GM12878 (cell line): ENCODE data around the gene SCGN. TPM values are rescaled to one million over a fixed set of nuclear protein-coding genes. Genes with fewer than 3 reads are reported as not detected.

Source experiments
- ATAC-seq: fragments of 200-7000 bp; cut with Tn5 transposase; 3 replicates; pipeline ENCODE4 v1.9.1; 2020; ENCODE audit warnings: mild to moderate bottlenecking, moderate library complexity
- BruUV-seq: library from RNA; stranded (reverse); fragments of 400-500 nt; replicated peaks from 2 replicates; lab custom pipeline; 2021; lab: Mats Ljungman, UMichigan
- CTCF ChIA-PET: fragments of 300-600 bp; sonication (Branson Sonifier 250); formaldehyde crosslinking; extraction: SDS; loops from one replicate; lab custom pipeline; 2021; ENCODE audit warnings: inconsistent platforms; lab: Yijun Ruan, JAX
- POLR2A ChIA-PET: fragments of 350-600 bp; formaldehyde crosslinking; extraction: SDS; loops from one replicate; lab custom pipeline; 2021; ENCODE audit warnings: inconsistent platforms; lab: Charles Lee
- RAD21 ChIA-PET: fragments of 300-600 bp; sonication (Branson Sonifier 250); formaldehyde crosslinking; loops from one replicate; lab custom pipeline; 2023; ENCODE audit warnings: antibody characterized with exemption; ENCODE audit not compliant: unreplicated experiment; lab: Charles Lee
- SMC1A ChIA-PET: fragments of 300-600 bp; sonication (Branson Sonifier 250); formaldehyde crosslinking; loops from one replicate; lab custom pipeline; 2023; ENCODE audit not compliant: unreplicated experiment, uncharacterized antibody; lab: Charles Lee
- DNase-seq: peaks from one replicate; pipeline ENCODE4 v3.0.0-alpha.2; 2011; ENCODE audit warnings: low read depth, low spot score
- FAIRE-seq: peaks from 3 replicates; lab custom pipeline; 2011; peaks lifted over from hg19 to GRCh38; lab: Jason Lieb, UNC
- H2AFZ ChIP-seq: 2 replicates; pipeline ENCODE4 v1.6.0; 2011; ENCODE audit warnings: low read depth, low read length, control low read depth; ENCODE audit not compliant: control insufficient read depth
- H3K27ac ChIP-seq: 2 replicates; pipeline ENCODE4 v1.5.1; 2011; ENCODE audit warnings: control low read depth; ENCODE audit not compliant: control insufficient read depth, insufficient read depth
- H3K27me3 ChIP-seq, 2 experiments: replicated peaks in 1 of 2; 2 replicates each; pipeline versions ENCODE4 v1.6.0 to v1.6.1; 2011; ENCODE audit warnings: low read length in 1 of 2; ENCODE audit not compliant: control insufficient read depth in 2 of 2, insufficient read depth in 2 of 2
- H3K36me3 ChIP-seq, 2 experiments: 2 replicates each; pipeline ENCODE4 v1.5.1; 2011; ENCODE audit warnings: low read length in 1 of 2; ENCODE audit not compliant: control insufficient read depth in 2 of 2, insufficient read depth in 2 of 2
- H3K4me1 ChIP-seq: 2 replicates; pipeline ENCODE4 v1.6.1; 2011; ENCODE audit warnings: mild to moderate bottlenecking, low read length, moderate library complexity, mixed read lengths; ENCODE audit not compliant: control insufficient read depth, insufficient read depth
- H3K4me2 ChIP-seq: 2 replicates; pipeline ENCODE4 v1.6.0; 2011; ENCODE audit warnings: control low read depth; ENCODE audit not compliant: control insufficient read depth, insufficient read depth
- H3K4me3 ChIP-seq: fragments of 200-600 bp; sonication (generic); 2 replicates; pipeline ENCODE4 v1.5.1; 2016
- H3K79me2 ChIP-seq: 2 replicates; pipeline ENCODE4 v1.6.0; 2011; ENCODE audit warnings: low read length; ENCODE audit not compliant: control insufficient read depth, insufficient read depth
- H3K9ac ChIP-seq: 2 replicates; pipeline ENCODE4 v1.8.0; 2011; ENCODE audit warnings: low read length, control low read depth, mixed read lengths; ENCODE audit not compliant: control insufficient read depth, insufficient read depth
- H3K9me3 ChIP-seq: replicated peaks from 3 replicates; pipeline ENCODE4 v1.5.1; 2011; ENCODE audit warnings: mild to moderate bottlenecking, low read length; ENCODE audit not compliant: control insufficient read depth, insufficient read depth
- H4K20me1 ChIP-seq: 2 replicates; pipeline ENCODE4 v1.6.0; 2011; ENCODE audit not compliant: control insufficient read depth, insufficient read depth
- BCLAF1 ChIP-seq: fragments of 450-650 bp; IDR thresholded peaks from 2 replicates; pipeline ENCODE4 v1.6.1; 2017; ENCODE audit warnings: antibody characterized with exemption, mild to moderate bottlenecking, moderate library complexity
- CHD4 ChIP-seq: fragments of 200-600 bp; sonication (generic); IDR thresholded peaks from 2 replicates; pipeline ENCODE4 v1.6.1; 2016; ENCODE audit warnings: mild to moderate bottlenecking
- ETV6 ChIP-seq, 2 experiments: fragments of 450-650 bp in 1 of 2; IDR thresholded peaks in 1 of 2; conservative IDR thresholded peaks in 1 of 2; 2 replicates each; pipeline ENCODE4 v1.6.1; 2014; ENCODE audit warnings: antibody characterized with exemption in 1 of 2, borderline replicate concordance in 1 of 2, low read depth in 1 of 2, mild to moderate bottlenecking in 1 of 2, moderate library complexity in 1 of 2
- FOXK2 ChIP-seq: fragments of 450-650 bp; IDR thresholded peaks from 2 replicates; pipeline ENCODE4 v1.6.1; 2017; ENCODE audit warnings: mild to moderate bottlenecking, moderate library complexity
- HDAC2 ChIP-seq: fragments of 200-600 bp; sonication (generic); IDR thresholded peaks from 2 replicates; pipeline ENCODE4 v1.6.1; 2017
- IRF4 ChIP-seq: IDR thresholded peaks from 2 replicates; pipeline ENCODE4 v1.6.1; 2011; ENCODE audit warnings: low read depth, low read length
- JUND ChIP-seq: IDR thresholded peaks from 2 replicates; pipeline ENCODE4 v1.6.1; 2012; ENCODE audit warnings: low read depth, mild to moderate bottlenecking, low read length, improper control_type of control experiment, moderate library complexity
- LARP7 ChIP-seq: fragments of 450-650 bp; IDR thresholded peaks from 2 replicates; pipeline ENCODE4 v1.6.1; 2017; ENCODE audit warnings: mild to moderate bottlenecking
- MEF2B ChIP-seq: fragments of 450-650 bp; IDR thresholded peaks from 2 replicates; pipeline ENCODE4 v1.6.1; 2018; ENCODE audit warnings: mild to moderate bottlenecking, moderate library complexity; ENCODE audit not compliant: partially characterized antibody, poor library complexity, severe bottlenecking
- POLR2AphosphoS2 ChIP-seq: IDR thresholded peaks from 2 replicates; pipeline ENCODE4 v1.6.1; 2011; ENCODE audit warnings: low read depth, mild to moderate bottlenecking, low read length, improper control_type of control experiment, moderate library complexity
- POU2F2 ChIP-seq: IDR thresholded peaks from 3 replicates; pipeline ENCODE4 v1.6.1; 2011; ENCODE audit warnings: low read depth, mild to moderate bottlenecking, low read length, borderline replicate concordance
- RB1 ChIP-seq: fragments of 450-650 bp; formaldehyde crosslinking; IDR thresholded peaks from 2 replicates; pipeline ENCODE4 v1.6.1; 2017; ENCODE audit warnings: mild to moderate bottlenecking, borderline replicate concordance
- ZBED1 ChIP-seq: IDR thresholded peaks from 2 replicates; pipeline ENCODE4 v1.6.1; 2016; ENCODE audit warnings: borderline replicate concordance
- ZBTB4 ChIP-seq: fragments of 450-650 bp; formaldehyde crosslinking; IDR thresholded peaks from 2 replicates; pipeline ENCODE4 v1.4.0; 2022; ENCODE audit warnings: mild to moderate bottlenecking, moderate library complexity
- ZBTB40 ChIP-seq: fragments of 450-650 bp; IDR thresholded peaks from 2 replicates; pipeline ENCODE4 v1.6.1; 2016; ENCODE audit warnings: mild to moderate bottlenecking, moderate library complexity, borderline replicate concordance
- ZNF622 ChIP-seq: fragments of 450-650 bp; IDR thresholded peaks from 2 replicates; pipeline ENCODE4 v1.6.1; 2017; ENCODE audit warnings: mild to moderate bottlenecking, inconsistent platforms
- ZSCAN29 ChIP-seq: fragments of 450-650 bp; IDR thresholded peaks from 2 replicates; pipeline ENCODE4 v1.6.1; 2017; ENCODE audit warnings: mild to moderate bottlenecking, moderate library complexity
- in situ Hi-C: fragments of 300-500 bp; cut with MboI; formaldehyde crosslinking; loops from 9 replicates; pipeline ENCODE4 v1.14.3; 2018; ENCODE audit warnings: mixed read lengths
- intact Hi-C: fragments of 100-400 bp; cut with micrococcal nuclease; formaldehyde crosslinking; loops from one replicate; pipeline ENCODE4 v1.14.2; 2022; ENCODE audit not compliant: unreplicated experiment
- polyA plus RNA-seq, 11 experiments: library from polyadenylated mRNA; depleted of rRNA in 4 of 11; unstranded in 6 of 11; stranded (reverse) in 5 of 11; fragments of >200 nt; fragmentation: Nextera tagmentation in 4 of 11; fragmentation: Illumina TruSeq in 1 of 11; extraction: Ambion mirVana in 4 of 11; extraction: Trizol in 1 of 11; gene quantifications; 1 replicate in 1 of 11; 2 replicates in 10 of 11; pipeline versions ENCODE4 v1.2.1 to v1.2.3, GENCODE V29; 2011 to 2016; ENCODE audit warnings: inconsistent platforms in 2 of 11, missing spikeins in 2 of 11, low read depth in 1 of 11
- total RNA-seq, 4 experiments: library from RNA; depleted of rRNA in 3 of 4; stranded (reverse); fragments of >200 nt in 3 of 4; fragmentation: Illumina TruSeq in 1 of 4; extraction: Trizol in 1 of 4; gene quantifications; 2 replicates each; pipeline versions ENCODE4 v1.2.1 to v1.2.3, GENCODE V29; 2013 to 2021

The SCGN gene
- total and polyA plus RNA-seq, 10 of the 15 experiments (the other 5 are each of a cell fraction or from before 2014, with no cell fraction given), result not detected

GRCh38 chr6:25660512-25660911, 8.5 kb downstream of the SCGN start:
- H3K4me1 ChIP-seq, result no peaks in the 10 kb centered on the region
- no peak for DNase-seq
- in situ Hi-C loops (no loop called here), intact Hi-C loops (no loop called here)
- no peaks in the 10 kb centered on the region for H3K27me3 ChIP-seq
- POLR2A ChIA-PET, result no interaction called here
- H3K36me3 ChIP-seq, result no peaks in the 10 kb centered on the region
- no peaks in the 10 kb centered on the region for H3K9me3 ChIP-seq
- no peak for FAIRE-seq
- H4K20me1 ChIP-seq, result no peaks in the 10 kb centered on the region
- CTCF ChIA-PET, result no interaction called here
- RAD21 ChIA-PET, result no interaction called here
- no peak overlapping the region for H3K9ac ChIP-seq
- ATAC-seq, result no peak
- no peak overlapping the region for H3K4me2 ChIP-seq
- H3K4me3 ChIP-seq, result no peak overlapping the region
- H2AFZ ChIP-seq, result no peak overlapping the region
- SMC1A ChIA-PET, result no interaction called here
- H3K27ac ChIP-seq, result no peak overlapping the region
- no peaks in the 10 kb centered on the region for H3K79me2 ChIP-seq
- BruUV-seq, result no TSS peak
- TF ChIP-seq RB1 (no peak), ZBTB4 (CRISPR knock-in tag) (no peak), FOXK2 (no peak), MEF2B (no peak), ETV6 (conservative IDR thresholded peaks at IDR 0.05 in 1 of 2, IDR thresholded peaks at IDR 0.05 in 1 of 2; ENCODE audit: borderline replicate concordance in 1 of 2, low read depth in 1 of 2) (no peak), POLR2AphosphoS2 (no peak), POU2F2 (no peak), CHD4 (no peak), HDAC2 (no peak), ZNF622 (no peak), LARP7 (no peak), JUND (no peak), ZBED1 (no peak), ZSCAN29 (no peak), ZBTB40 (no peak), IRF4 (no peak), BCLAF1 (no peak)
